D721Med (cell line): Measurements from ENCODE around the gene FBLIM1.

Source experiments
- DNase-seq: peaks from one replicate; pipeline ENCODE4 v3.0.0; 2011; ENCODE audit warnings: low spot score; ENCODE audit not compliant: insufficient read length
- FAIRE-seq: peaks from 2 replicates; lab custom pipeline; 2011; peaks lifted over from hg19 to GRCh38; lab: Jason Lieb, UNC
- CTCF ChIP-seq: IDR thresholded peaks from 2 replicates; pipeline ENCODE4 v1.5.1; 2012; ENCODE audit warnings: mild to moderate bottlenecking, control low read depth; ENCODE audit not compliant: insufficient read depth; ENCODE audit errors: missing control alignments

Gene FBLIM1

GRCh38 chr1:15755646-15756040, 3.0 kb upstream of the FBLIM1 start:
- no peak for TF ChIP-seq CTCF
- no peak for DNase-seq
- FAIRE-seq: no peak

- no peak for TF ChIP-seq CTCF
- no peak for DNase-seq
- FAIRE-seq: no peak
Measured at GRCh38 chr1:15756143-15757015, 2.2 kb upstream of the FBLIM1 start.

GRCh38 chr1:15757016-15757543, 1.5 kb upstream of the FBLIM1 start:
- TF ChIP-seq CTCF: no peak

GRCh38 chr1:15757575-15758342, 836 bp upstream of the FBLIM1 start:
- DNase-seq (no peak), FAIRE-seq (no peak)
- no peak for TF ChIP-seq CTCF

More at GRCh38 chr1:15757016-15757543, 1.5 kb upstream of the FBLIM1 start:
- FAIRE-seq (no peak), DNase-seq (no peak)

GRCh38 chr1:15758953-15759661, 512 bp downstream of the FBLIM1 start:
- FAIRE-seq (no peak), DNase-seq (no peak)
- TF ChIP-seq CTCF: no peak

GRCh38 chr1:15760520-15761211, 2.1 kb downstream of the FBLIM1 start:
- no peak for DNase-seq
- TF ChIP-seq CTCF: no peak
- no peak for FAIRE-seq
